Endothelial cell (in vitro differentiated cells): ENCODE data around the gene MMP25. TPM values are rescaled to one million over a fixed set of nuclear protein-coding genes. Genes with fewer than 3 reads are reported as not detected.

Experiments
- DNase-seq: peaks from one replicate; pipeline ENCODE4 v3.0.0; 2021; ENCODE audit warnings: low spot score
- H3K27ac Mint-ChIP-seq: one replicate; pipeline ENCODE4 v1.8.0; 2021; ENCODE audit warnings: mixed read lengths, inconsistent platforms; ENCODE audit not compliant: unreplicated experiment
- H3K27me3 Mint-ChIP-seq: one replicate; pipeline ENCODE4 v1.8.0; 2021; ENCODE audit warnings: mild to moderate bottlenecking, moderate library complexity, mixed read lengths, inconsistent platforms; ENCODE audit not compliant: unreplicated experiment
- H3K36me3 Mint-ChIP-seq: one replicate; pipeline ENCODE4 v1.8.0; 2021; ENCODE audit warnings: mild to moderate bottlenecking, low read depth, mixed read lengths, inconsistent platforms; ENCODE audit not compliant: unreplicated experiment
- H3K4me1 Mint-ChIP-seq: one replicate; pipeline ENCODE4 v1.8.0; 2021; ENCODE audit warnings: mild to moderate bottlenecking, mixed read lengths, inconsistent platforms; ENCODE audit not compliant: unreplicated experiment
- H3K4me3 Mint-ChIP-seq: one replicate; pipeline ENCODE4 v1.8.0; 2021; ENCODE audit warnings: mild to moderate bottlenecking, mixed read lengths, inconsistent platforms; ENCODE audit not compliant: unreplicated experiment
- H3K9me3 Mint-ChIP-seq: one replicate; pipeline ENCODE4 v1.8.0; 2021; ENCODE audit warnings: mixed read lengths, inconsistent platforms; ENCODE audit not compliant: unreplicated experiment
- CTCF ChIP-seq: fragments of 200-600 bp; sonication (generic); IDR thresholded peaks from one replicate; pipeline ENCODE4 v1.5.0; 2021; ENCODE audit warnings: antibody characterized with exemption; ENCODE audit not compliant: unreplicated experiment
- total RNA-seq: library from RNA; stranded (reverse); fragmentation: NEBNext Ultra II Directional; extraction: Animal tissue kit (Norgen Biotek cat#: 25700); gene quantifications from one replicate; pipeline ENCODE4 v1.2.1, GENCODE V29; 2021; ENCODE audit not compliant: unreplicated experiment

MMP25 gene
- total RNA-seq, 1 donor from 2014 or later: 5.4 TPM

- no peak for TF ChIP-seq CTCF
- Mint-ChIP-seq H3K9me3 (no peaks in the 10 kb centered on the region), H3K27ac (no peak overlapping the region), H3K4me3 (peak overlapping the region; percentile 75), H3K4me1 (peaks cover 20% of the 10 kb centered on the region), H3K27me3 (peaks cover 15% of the 10 kb centered on the region), H3K36me3 (peaks cover 20% of the 10 kb centered on the region)
- no peak for DNase-seq
Observed at GRCh38 chr16:3057181-3058138, 11.1 kb downstream of the MMP25 start.

- no peaks in the 10 kb centered on the region for H3K9me3 Mint-ChIP-seq
- H3K36me3 Mint-ChIP-seq: peaks cover 20% of the 10 kb centered on the region
- no peak for TF ChIP-seq CTCF
- peak; percentile 45 for DNase-seq
- H3K4me1 Mint-ChIP-seq: peaks cover 20% of the 10 kb centered on the region
- no peak overlapping the region for H3K27ac Mint-ChIP-seq
- H3K27me3 Mint-ChIP-seq: peaks cover 15% of the 10 kb centered on the region
- peak overlapping the region; percentile 90 for H3K4me3 Mint-ChIP-seq
Observed at GRCh38 chr16:3058139-3059030, 12.0 kb downstream of the MMP25 start.

- peak; percentile 95 for TF ChIP-seq CTCF
- Mint-ChIP-seq H3K36me3 (peaks cover 13% of the 10 kb centered on the region), H3K27me3 (peaks cover 15% of the 10 kb centered on the region), H3K4me1 (peaks cover 20% of the 10 kb centered on the region), H3K9me3 (no peaks in the 10 kb centered on the region), H3K4me3 (peak overlapping the region; percentile 90), H3K27ac (peak overlapping the region; percentile 72)
- DNase-seq: peak; percentile 96
Observed at GRCh38 chr16:3059041-3059722, 12.8 kb downstream of the MMP25 start.

- Mint-ChIP-seq H3K4me3 (peak overlapping the region; percentile 86), H3K36me3 (peaks cover 10% of the 10 kb centered on the region), H3K27me3 (peaks cover 13% of the 10 kb centered on the region), H3K27ac (peak overlapping the region; percentile 72), H3K4me1 (peaks cover 18% of the 10 kb centered on the region), H3K9me3 (no peaks in the 10 kb centered on the region)
- no peak for DNase-seq
- no peak for TF ChIP-seq CTCF
Observed at GRCh38 chr16:3059723-3060242, 13.4 kb downstream of the MMP25 start.
